Fibroblast of skin of left biceps (primary cell): ENCODE data around the gene CUX1.

ENCODE experiments used
- DNase-seq, 2 experiments: peaks; one replicate each; pipeline ENCODE4 v3.0.0-alpha.2; 2013; ENCODE audit warnings: low read depth in 2 of 2

CUX1 gene, protein sequence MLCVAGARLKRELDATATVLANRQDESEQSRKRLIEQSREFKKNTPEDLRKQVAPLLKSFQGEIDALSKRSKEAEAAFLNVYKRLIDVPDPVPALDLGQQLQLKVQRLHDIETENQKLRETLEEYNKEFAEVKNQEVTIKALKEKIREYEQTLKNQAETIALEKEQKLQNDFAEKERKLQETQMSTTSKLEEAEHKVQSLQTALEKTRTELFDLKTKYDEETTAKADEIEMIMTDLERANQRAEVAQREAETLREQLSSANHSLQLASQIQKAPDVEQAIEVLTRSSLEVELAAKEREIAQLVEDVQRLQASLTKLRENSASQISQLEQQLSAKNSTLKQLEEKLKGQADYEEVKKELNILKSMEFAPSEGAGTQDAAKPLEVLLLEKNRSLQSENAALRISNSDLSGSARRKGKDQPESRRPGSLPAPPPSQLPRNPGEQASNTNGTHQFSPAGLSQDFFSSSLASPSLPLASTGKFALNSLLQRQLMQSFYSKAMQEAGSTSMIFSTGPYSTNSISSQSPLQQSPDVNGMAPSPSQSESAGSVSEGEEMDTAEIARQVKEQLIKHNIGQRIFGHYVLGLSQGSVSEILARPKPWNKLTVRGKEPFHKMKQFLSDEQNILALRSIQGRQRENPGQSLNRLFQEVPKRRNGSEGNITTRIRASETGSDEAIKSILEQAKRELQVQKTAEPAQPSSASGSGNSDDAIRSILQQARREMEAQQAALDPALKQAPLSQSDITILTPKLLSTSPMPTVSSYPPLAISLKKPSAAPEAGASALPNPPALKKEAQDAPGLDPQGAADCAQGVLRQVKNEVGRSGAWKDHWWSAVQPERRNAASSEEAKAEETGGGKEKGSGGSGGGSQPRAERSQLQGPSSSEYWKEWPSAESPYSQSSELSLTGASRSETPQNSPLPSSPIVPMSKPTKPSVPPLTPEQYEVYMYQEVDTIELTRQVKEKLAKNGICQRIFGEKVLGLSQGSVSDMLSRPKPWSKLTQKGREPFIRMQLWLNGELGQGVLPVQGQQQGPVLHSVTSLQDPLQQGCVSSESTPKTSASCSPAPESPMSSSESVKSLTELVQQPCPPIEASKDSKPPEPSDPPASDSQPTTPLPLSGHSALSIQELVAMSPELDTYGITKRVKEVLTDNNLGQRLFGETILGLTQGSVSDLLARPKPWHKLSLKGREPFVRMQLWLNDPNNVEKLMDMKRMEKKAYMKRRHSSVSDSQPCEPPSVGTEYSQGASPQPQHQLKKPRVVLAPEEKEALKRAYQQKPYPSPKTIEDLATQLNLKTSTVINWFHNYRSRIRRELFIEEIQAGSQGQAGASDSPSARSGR (N-terminal part only)

GRCh38 chr7:101817471-101818286, at the start of gene CUX1:
Gene CUX1 (plus strand): TSS chr7:101817626. CDS start chr7:101817640, 14 bp downstream.
- no peak for DNase-seq

DNA sequence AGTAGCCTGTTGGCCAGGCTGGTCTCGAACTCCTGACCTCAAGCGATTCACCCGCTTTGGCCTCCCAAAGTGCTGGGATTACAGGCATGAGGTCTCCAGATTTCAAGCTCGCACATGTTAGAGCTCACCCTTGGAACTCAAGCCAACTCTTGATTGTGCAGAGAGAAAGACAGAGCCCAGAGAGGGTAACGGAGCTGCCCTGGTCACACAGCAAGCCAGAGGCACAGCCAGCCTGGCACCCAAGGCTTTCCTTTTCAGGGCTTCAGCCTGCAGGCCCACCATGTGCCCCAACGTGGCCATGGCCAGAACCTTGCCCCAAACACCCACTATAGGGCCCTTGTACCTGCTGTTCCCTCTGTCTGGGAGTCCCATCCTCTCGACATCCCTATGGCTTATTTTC, 49.1 kb upstream of the CUX1 start:
- DNase-seq, result no peak

- no peak for DNase-seq
These were observed 47.0 kb upstream of the CUX1 start for GRCh38 chr7:101770466-101770865.

DNA sequence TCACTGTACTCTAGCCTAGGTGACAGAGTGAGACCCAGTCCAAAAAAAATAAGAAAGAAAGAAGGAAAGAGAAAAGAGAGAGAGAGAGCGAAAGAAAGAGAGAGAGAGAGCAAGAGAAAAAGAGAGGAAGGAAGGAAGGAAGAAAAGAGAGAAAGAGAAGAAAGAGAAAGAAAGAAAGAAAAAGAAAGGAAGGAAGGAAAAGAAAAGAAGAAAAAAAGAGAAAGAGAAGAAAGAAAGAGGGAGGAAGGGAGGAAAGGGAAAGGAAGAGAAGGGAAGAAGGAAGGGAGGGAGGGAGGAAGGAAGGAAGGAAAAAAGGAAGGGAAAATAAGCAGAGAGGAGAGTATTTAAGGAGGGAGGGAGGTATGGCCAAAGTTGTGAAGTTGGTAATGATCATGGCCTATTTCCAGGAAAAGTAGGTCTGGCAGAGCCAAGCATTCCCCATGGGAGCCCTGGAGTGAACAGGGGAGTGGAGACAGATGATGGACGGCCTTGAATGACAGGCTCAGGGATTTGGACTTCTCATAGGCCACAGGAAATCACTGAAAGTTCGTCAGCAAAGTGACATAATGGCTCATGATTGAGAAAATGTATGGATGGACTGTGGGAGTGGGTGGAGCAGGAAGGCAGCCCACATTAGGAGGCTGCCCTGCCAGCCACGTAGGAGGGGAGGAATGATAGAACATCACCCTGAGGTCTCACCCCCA, 44.8 kb upstream of the CUX1 start:
- DNase-seq, result no peak

GRCh38 chr7:101775181-101775580, 42.2 kb upstream of the CUX1 start:
- DNase-seq, result no peak

- no peak for DNase-seq
These were observed 39.3 kb upstream of the CUX1 start for GRCh38 chr7:101778026-101778580.

GRCh38 chr7:101779267-101779666, 38.2 kb upstream of the CUX1 start:
- no peak for DNase-seq

DNA sequence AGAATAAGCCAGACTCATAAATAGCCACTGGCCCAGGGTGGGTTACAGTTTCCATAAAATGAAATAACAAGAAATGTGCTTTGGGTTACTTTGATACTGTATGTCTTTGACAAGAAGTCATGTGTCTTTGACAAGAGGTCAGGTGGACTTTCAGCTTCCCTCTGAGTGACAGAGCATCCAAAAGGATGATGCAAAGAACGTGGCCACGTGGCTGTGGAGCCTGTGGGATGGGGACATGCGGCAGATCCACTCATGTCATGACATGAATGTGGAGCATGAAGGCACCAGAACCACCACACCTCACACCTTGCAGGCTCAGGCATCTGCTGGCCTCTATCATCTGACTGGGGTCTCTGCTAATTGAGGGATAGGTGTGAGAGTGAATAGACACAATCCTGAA, 37.1 kb upstream of the CUX1 start:
- DNase-seq, result no peak

DNA sequence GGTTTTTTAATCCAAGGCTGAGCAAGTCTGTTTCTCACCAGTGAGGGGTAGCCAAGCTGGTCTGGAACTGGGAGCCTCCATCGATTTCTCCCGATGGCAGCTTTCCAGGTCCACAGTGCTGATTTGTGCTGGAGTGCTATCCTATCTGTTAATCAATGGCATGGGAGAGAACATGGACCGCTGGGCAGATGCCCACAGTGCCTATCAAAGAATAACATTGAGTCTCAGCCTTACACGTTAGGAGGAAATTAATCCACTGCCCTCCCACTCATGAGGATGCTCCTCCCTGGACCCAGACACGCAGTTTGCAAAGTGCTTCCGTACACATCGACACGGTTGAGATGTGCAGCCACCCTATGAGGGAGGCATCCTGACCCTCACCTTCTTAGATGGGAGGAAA, 36.0 kb upstream of the CUX1 start:
- no peak for DNase-seq

GRCh38 chr7:101782476-101782875, 35.0 kb upstream of the CUX1 start:
- DNase-seq, result no peak

DNA sequence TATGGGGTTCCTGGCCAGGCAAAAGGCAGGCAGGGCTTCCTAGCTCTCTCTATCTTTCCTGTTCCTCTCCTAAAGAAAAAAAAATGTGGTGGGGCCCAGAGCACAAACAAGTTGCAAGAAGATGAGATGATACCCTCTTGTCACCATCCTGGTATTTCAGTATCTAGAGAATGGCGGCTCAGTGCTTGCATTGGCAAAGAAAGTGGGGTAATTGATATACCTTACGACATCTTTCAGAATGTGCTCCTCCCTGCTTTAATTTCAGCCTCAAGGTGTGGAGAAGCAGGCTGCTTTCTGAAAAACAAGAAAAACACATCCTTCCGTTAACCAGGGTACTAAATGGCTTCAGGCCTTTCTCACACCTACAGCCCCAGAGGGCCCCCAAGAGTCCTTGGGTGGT, 34.5 kb upstream of the CUX1 start:
- no peak for DNase-seq

- DNase-seq, result no peak
These were observed 33.8 kb upstream of the CUX1 start for GRCh38 chr7:101783381-101784181.

GRCh38 chr7:101784292-101785127, 32.9 kb upstream of the CUX1 start:
- DNase-seq, result no peak

GRCh38 chr7:101787864-101788263, 29.6 kb upstream of the CUX1 start:
- DNase-seq, result no peak

- DNase-seq, result no peak
These were observed 28.9 kb upstream of the CUX1 start for GRCh38 chr7:101788517-101788916.

DNA sequence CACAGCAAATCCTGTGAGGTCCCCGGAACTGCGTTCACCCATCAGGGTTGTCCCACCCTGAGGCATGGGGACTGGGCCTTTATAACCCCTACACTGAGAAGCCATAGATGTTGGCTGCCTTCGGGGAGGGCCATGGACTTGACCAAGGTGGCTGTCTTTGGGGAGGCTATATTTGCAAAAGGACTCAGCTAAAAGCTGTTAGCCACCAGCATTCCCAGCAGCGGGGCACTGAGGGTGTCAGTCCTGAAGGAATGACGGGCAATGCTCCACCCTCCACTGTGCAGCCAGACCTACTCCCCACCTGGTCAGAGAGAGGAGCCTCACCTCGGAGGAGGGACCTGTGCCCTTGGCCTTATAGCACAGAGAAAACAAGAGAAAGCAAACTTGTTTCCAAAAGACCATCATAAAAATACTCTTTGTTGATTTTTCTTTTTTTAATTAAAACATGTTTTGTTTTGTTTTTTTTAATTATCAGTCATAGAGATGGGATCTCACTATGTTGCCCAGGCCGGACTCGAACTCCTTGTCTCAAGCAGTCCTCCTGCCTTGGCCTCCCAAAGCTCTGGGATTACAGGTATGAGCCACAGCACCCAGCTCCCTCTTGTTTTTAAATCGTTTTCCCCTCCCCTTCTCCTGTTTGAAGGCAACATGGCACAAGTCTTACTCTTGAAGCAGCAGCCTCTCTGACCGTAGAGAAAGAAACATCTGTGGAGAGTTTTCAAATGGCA, 26.7 kb upstream of the CUX1 start:
- DNase-seq, result no peak

DNA sequence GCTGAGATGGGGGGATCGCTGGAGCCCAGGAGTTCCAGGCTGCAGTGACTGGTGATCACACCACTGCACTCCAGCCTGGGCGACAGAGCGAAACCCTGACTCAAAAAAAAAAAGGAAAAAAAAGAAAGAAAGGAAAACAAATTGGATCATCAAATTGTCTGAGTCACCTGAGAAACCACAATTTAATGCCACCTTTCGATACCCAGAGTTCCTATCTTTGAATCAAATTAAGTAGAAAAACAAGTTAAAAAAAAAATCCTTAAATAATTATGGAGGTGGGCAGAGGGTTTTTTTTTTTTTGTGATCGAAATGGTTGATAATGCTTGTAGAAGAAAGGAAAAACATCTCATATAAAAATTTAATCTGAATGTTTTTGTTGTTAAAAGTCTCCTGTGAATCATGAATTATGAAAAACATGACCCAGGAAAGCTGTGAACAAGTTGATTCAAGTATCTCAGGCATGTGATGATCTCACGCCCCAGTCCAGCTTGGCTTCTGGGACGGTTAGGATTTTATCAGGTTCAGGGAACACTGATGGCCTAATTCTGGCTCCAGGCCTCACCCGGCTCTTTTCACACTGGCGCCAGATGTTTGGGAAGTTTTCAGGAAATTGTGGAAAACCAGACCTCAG, 25.3 kb upstream of the CUX1 start:
- peak; percentile 28 to 41 for DNase-seq
